HG03439 (cell line): ENCODE data around the gene MACROD1.

Experiments used
- ATAC-seq: cut with Tn5 transposase; IDR thresholded peaks from one replicate; pipeline ENCODE4 v1.9.1; 2021; ENCODE audit warnings: mild to moderate bottlenecking, moderate library complexity; ENCODE audit not compliant: unreplicated experiment

The MACROD1 gene

GRCh38 chr11:64003807-64004589 is 161.9 kb downstream of the MACROD1 start:
- ATAC-seq: no peak

- no peak for ATAC-seq
Observed at GRCh38 chr11:64001484-64002420, 164.2 kb downstream of the MACROD1 start.

DNA sequence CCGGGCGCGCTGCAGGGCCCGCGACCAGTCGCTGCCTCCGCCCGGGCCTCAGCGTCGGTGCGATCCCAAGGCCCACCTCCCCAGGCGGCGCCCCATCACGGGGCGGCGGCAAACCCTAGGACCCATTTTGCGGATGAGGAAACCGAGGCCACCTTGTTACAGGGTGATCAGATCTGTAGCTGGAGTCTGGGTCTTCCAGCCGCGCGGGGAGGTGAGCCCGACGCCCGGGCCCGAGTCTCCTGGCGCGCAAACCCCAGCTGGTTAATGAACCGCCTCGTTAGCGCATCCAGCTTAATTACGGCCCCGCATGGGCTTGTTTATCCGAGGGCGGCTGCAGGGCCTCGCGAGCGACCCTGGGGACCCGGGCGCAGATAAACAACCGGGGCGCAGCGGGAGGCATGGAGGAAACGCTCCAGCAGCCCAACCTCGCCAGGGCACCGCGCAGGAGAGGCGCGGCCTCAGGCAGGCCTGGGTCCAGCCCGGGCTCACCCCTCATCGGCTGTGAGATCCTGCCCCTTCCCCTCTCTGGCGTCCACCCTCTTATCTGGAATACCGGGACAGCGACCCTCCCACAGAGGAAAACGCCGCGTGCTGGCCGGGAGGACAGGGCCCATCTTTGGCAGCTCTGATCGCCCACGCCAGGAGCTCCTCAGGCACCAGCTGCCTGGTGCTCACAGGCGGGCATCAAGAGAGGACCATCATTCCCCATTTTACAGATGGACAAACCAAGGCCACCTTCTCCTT is 165.0 kb downstream of the MACROD1 start:
- no peak for ATAC-seq

GRCh38 chr11:64000026-64000739 is 165.7 kb downstream of the MACROD1 start:
- ATAC-seq: no peak

DNA sequence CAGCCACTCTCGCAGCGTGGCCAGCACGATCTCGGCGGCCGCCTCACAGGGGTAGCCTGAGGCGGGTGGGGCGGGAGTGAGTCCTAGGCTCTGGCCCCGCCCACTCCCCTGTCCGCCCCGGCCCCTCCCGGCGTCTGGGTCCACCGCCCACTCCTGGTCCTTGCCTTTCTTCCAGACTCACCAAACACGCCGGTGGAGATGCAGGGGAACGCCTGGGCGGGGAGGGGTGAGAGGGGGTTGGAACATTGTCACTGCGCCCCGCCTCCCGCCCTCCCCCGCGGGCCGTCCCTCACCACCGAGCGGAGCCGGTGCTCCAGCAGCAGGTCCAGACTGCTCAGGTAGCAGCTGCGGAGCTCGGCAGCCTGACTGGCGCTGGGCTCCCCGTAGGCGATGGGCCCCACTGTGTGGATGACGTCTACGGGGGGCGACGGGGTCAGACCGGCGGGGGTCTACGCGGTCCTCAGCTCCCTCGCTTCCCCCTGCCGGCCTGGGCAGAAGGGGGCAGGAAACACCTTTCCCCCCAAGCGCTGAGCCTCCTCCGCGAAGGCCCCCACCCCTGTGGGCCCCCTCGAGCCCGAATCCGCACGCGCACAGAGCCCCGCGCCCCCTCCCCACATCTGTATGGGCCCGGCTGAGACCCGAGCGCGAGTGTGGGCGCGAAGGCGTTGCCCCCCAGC is 166.4 kb downstream of the MACROD1 start:
- ATAC-seq: no peak

- no peak for ATAC-seq
Observed at GRCh38 chr11:63998558-63999348, 167.2 kb downstream of the MACROD1 start.

GRCh38 chr11:63997801-63998337 is 168.0 kb downstream of the MACROD1 start:
- no peak for ATAC-seq

- ATAC-seq: no peak
Observed at GRCh38 chr11:63997104-63997700, 168.7 kb downstream of the MACROD1 start.

- ATAC-seq: no peak
Observed at GRCh38 chr11:63996512-63996911, 169.4 kb downstream of the MACROD1 start.

DNA sequence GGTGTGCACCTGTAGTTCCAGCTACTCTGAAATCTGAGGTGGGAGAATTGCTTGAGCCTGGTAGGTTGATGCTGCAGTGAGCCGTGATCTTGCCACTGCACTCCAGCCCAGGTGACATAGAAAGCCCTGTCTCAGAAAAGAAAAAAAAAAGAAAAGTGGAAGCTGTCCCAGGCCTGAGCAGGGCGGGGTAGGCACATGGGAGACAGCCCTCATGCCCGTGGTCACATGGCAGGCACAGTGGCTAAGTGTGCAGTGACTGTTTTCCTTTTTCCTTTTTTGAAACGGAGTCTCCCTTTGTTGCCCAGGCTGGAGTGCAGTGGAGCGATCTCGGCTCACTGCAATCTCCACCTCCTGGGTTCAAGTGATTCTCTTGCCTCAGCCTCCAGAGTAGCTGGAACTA is 171.9 kb downstream of the MACROD1 start:
- no peak for ATAC-seq

- no peak for ATAC-seq
Observed at GRCh38 chr11:63993100-63993499, 172.8 kb downstream of the MACROD1 start.

GRCh38 chr11:63991558-63991957 is 174.4 kb downstream of the MACROD1 start:
- ATAC-seq: no peak

DNA sequence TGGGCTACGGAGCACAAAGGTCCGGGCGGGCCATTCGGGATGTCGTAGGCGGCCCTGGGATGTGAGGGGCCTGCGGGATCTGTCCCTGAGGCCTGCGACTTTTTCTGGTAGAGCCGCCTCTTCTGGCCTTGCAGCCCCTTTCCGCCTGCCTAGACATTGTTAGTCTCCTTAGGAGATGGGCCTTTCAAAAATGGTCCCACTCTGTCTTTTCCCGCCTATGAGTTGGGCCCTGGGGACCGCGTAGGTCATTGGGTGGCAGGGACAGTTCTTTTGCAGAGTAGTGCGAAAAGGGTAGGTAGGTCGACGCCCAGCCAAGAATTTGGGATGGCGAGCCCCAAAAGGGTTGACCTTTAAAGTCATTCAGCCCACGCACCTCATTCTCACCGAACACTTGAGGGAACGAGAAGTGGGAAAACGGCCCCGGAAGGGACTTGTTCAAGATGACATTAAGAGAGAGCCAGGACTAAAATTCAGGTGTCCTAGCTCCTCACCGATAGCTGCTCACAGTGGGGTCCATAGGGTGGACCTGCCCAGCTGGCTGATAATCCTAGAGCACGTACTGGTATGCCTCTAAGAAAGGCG is 178.9 kb downstream of the MACROD1 start:
- ATAC-seq: no peak

- ATAC-seq: peak; percentile 83
Observed at GRCh38 chr11:63986156-63986931, 179.6 kb downstream of the MACROD1 start, which contains the start of gene OTUB1. TSS of gene OTUB1 (plus strand) at chr11:63986438. CDS start at chr11:63986457, 19 bp downstream.

GRCh38 chr11:63985812-63986155 is 180.1 kb downstream of the MACROD1 start:
- ATAC-seq: peak; percentile 34

DNA sequence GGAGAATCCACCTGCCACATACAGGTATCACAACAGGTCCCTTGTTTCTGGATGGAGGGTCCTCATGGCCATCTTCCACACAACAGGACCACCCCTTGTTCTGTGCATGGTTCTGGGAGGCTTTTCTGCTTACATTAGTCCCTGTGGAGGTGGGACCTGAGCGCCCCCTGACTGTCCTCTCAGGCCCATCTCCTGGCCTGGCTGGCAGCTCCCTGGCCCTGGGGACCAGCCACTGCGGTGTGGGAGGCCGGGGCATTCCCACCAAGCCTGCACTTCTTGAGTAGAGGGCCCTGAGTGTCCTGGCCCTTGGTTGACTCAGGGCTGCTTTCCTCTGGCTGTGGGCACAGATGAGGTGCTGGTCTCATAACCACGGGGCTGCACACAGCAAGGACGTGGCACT is 186.5 kb downstream of the MACROD1 start:
- ATAC-seq: no peak

DNA sequence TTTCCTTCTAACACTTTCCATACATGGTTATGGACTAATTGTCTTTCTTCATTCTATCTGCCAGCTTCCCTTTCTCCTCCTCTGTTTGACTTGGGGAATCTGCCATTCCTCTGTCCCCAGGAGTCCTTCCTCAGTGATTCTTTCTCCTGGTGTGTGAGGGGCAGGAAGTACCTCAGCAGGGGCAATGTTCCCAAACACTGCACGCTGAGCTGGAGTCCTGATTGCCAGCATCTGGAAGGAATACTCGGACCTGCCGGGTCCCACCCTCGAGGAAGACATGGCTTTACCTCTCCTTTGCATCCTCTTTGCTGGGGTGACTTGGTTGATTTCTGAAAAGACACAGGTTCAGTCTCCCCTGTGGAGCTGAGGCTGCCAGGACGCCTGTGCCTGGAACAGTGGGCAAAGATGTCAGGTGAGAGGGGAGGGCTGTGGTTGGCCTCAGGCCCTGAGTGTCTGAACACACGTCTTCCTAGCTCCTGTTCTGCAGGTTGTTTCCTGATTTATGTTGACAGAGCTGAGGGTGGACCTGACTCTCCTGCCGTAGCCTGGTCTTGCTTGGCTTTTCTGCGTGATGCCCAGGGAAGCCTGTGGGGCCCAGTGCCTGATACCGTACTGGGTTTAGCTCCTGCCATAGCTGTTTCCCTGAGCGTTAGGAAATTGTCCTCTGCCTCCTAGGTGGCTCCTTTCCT is 187.2 kb downstream of the MACROD1 start:
- no peak for ATAC-seq
